Activated T-cell treated with anti-CD3 and anti-CD28 coated beads, Interleukin-2, amount 50 U/mL, for 72 hours (primary cell): ENCODE measurements around the gene LCN15. TPM values are rescaled to one million over a fixed set of nuclear protein-coding genes. Genes with fewer than 3 reads are reported as not detected.
"Not testable (repeated sequence)": the region's sequence is repeated elsewhere in the genome, so short reads cannot be mapped to it uniquely, and the experiment has no call there.

Source experiments
- ATAC-seq, 2 donors: fragments of 150-1000 bp; cut with Tn5 transposase; replicated peaks in 1 of 2; 2 replicates each; pipeline ENCODE4 v1.10.0; 2021; ENCODE audit warnings: moderate library complexity in 2 of 2, mild to moderate bottlenecking in 1 of 2
- DNase-seq, 2 donors: peaks; one replicate each; pipeline ENCODE4 v3.0.0; 2021 to 2022; ENCODE audit warnings: mixed read lengths in 1 of 2
- H3K27ac Mint-ChIP-seq: one replicate; pipeline ENCODE4 v1.8.0; 2022; ENCODE audit warnings: mild to moderate bottlenecking, moderate library complexity, mixed read lengths
- H3K27me3 Mint-ChIP-seq: one replicate; pipeline ENCODE4 v1.8.0; 2022; ENCODE audit warnings: low read depth, mixed read lengths
- H3K36me3 Mint-ChIP-seq, 2 donors: one replicate each; pipeline ENCODE4 v1.8.0; 2022; ENCODE audit warnings: mixed read lengths in 2 of 2, mild to moderate bottlenecking in 1 of 2; ENCODE audit not compliant: insufficient read depth in 2 of 2
- H3K4me1 Mint-ChIP-seq: one replicate; pipeline ENCODE4 v1.8.0; 2022; ENCODE audit warnings: low read depth, mixed read lengths
- H3K4me3 Mint-ChIP-seq, 2 donors: one replicate each; pipeline ENCODE4 v1.8.0; 2022; ENCODE audit warnings: mild to moderate bottlenecking in 2 of 2, mixed read lengths in 2 of 2, moderate library complexity in 2 of 2
- H3K9me3 Mint-ChIP-seq, 2 donors: one replicate each; pipeline ENCODE4 v1.8.0; 2022; ENCODE audit warnings: mixed read lengths in 2 of 2
- total RNA-seq, 2 donors: library from RNA; stranded (reverse); gene quantifications; one replicate each; pipeline ENCODE4 v1.2.3, GENCODE V29; 2022

The LCN15 gene
- total RNA-seq, 2 donors from 2014 or later = not detected

DNA sequence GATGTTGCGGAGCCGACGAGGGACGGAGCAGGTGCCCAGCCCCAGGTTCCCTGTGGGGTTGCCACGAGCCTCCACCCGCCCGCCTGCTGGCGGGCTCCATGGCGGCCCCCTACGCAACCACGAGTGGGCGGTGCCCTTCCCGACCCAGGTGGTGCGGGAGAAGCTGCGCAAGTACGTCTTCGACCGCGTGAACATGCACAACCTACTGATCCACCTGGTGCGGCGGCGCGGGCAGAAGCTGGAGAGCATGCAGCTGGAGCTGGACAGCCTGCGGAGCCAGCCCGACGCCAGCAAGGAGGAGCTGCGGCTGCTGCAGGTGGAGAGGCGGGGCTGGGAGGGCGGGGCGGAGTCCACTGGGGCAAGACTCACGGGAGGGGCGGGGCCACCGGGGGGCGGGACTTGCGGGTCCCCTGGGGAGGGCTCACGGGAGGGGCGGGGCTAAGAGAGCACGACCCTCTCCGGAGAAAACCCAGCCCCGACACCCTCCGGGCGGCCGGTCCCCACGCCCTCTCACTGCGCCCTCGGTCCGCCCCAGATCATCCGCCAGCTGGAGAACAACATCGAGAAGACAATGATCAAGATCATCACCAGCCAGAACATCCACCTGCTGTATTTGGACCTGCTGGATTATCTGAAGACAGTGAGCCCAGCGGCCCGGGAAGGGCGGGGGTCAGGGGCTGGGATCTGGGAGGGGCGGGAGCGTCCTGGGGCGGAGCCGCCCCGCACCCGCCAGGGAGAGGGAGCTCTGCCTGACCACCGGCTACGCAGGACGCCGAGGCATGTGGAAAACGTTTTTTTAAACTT, 35.7 kb upstream of the LCN15 start:
- peak; percentile 81 to 83 for ATAC-seq
- H3K4me3 Mint-ChIP-seq = peak overlapping the region; percentile 85 to 86
- DNase-seq = peak; percentile 83
- H3K27me3 Mint-ChIP-seq = peaks cover 18% of the 10 kb centered on the region
- H3K27ac Mint-ChIP-seq = no peak overlapping the region
- no peaks in the 10 kb centered on the region for H3K36me3 Mint-ChIP-seq
- H3K9me3 Mint-ChIP-seq = no peaks in the 10 kb centered on the region
- H3K4me1 Mint-ChIP-seq = peaks cover 25% of the 10 kb centered on the region

DNA sequence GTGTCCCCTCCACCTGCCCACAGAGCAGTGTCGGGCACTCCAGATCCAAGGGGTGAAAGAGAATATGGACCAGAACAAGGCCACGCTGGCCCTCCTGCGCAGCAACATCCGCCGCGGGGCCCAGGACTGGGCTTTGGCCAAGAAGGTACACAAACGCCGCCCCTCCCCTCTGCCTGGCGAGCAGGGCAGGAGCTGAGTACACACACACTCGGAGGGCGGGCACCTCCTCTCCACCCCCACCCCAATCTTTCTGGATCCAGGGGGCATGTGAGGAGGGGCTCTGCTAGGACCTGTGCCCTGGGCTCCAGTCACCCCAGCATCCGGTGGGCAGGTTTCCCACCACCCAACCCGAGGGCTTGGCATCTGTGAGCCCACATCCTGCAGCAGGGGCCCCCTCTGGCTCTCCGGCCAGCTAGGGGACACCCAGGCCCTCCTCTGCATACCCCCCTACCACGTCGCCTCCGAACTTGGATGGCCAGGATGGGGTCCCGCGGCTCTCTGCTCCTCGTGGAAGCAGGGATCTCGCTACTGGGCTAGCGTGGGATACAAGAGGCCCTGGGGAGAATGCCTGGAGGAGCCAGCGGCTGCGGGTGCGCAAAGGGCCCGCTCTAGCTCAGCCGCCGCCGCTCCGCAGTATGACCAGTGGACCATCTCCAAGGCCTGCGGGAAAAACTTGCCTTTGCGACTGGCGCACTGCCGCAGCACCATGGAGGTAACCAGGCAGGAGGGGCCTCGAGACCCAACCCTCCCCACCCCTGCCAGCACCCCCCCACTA, 34.9 kb upstream of the LCN15 start:
- peak overlapping the region; percentile 85 to 86 for H3K4me3 Mint-ChIP-seq
- H3K9me3 Mint-ChIP-seq = no peaks in the 10 kb centered on the region
- ATAC-seq = no peak

DNA sequence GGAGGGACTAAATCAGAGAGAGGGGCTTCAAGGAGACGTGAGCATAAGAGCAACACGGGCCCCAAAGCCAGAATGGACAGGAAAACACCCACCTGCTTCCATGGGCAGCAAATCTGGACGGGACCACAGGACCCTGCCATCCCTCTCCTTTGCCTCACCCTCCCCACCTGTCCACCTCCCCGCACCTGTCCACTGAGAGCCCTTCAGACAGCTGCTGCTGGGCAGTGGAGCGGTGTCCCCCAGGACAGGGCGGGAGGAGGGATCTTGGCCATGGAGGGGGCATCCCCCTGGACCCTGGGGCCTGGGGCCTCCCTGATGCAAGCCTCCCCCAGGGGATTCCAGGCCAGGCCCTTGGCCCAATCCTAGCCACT, 34.4 kb upstream of the LCN15 start:
- peaks cover 25% of the 10 kb centered on the region for H3K4me1 Mint-ChIP-seq
- H3K27ac Mint-ChIP-seq = no peak overlapping the region
- DNase-seq (no peak), ATAC-seq (no peak)
- no peaks in the 10 kb centered on the region for H3K36me3 Mint-ChIP-seq
- H3K9me3 Mint-ChIP-seq = no peaks in the 10 kb centered on the region
- H3K27me3 Mint-ChIP-seq = peaks cover 18% of the 10 kb centered on the region
- H3K4me3 Mint-ChIP-seq = peak overlapping the region in 1 of 2 donors; percentile 86

More for the DNA sequence above, 34.9 kb upstream of the LCN15 start:
- Mint-ChIP-seq H3K4me1 (peaks cover 25% of the 10 kb centered on the region), H3K27ac (no peak overlapping the region), H3K36me3 (no peaks in the 10 kb centered on the region), H3K27me3 (peaks cover 18% of the 10 kb centered on the region)
- DNase-seq = no peak

DNA sequence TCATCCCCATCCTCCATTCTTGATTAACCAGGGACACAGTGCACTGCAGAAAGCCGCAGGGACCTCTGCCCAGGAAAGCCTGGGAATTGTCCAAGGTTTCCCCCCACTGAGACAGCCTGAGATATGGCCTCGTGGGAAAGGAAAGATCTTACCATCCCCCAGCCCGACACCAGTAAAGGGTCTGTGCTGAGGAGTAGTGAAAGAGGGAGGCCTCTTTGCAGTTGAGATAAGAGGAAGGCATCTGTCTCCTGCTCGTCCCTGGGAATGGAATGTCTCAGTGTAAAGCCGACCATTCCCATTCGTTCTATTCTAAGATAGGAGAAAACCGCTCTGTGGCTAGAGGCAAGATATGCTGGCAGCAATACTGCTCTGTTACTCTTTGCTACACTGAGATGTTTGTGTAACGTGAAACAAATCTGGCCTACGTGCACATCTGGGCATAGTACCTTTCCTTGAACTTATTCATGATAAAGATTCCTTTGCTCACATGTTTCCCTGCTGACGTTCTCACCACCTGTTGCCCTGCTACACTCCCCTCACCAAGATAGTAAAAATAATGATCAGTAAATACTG, 32.5 kb upstream of the LCN15 start:
- ATAC-seq, H3K36me3 Mint-ChIP-seq, H3K4me3 Mint-ChIP-seq, DNase-seq, H3K27ac Mint-ChIP-seq, H3K9me3 Mint-ChIP-seq: not testable (repeated sequence)
- peaks cover 13% of the 10 kb centered on the region for H3K27me3 Mint-ChIP-seq
- H3K4me1 Mint-ChIP-seq = peaks cover 37% of the 10 kb centered on the region

DNA sequence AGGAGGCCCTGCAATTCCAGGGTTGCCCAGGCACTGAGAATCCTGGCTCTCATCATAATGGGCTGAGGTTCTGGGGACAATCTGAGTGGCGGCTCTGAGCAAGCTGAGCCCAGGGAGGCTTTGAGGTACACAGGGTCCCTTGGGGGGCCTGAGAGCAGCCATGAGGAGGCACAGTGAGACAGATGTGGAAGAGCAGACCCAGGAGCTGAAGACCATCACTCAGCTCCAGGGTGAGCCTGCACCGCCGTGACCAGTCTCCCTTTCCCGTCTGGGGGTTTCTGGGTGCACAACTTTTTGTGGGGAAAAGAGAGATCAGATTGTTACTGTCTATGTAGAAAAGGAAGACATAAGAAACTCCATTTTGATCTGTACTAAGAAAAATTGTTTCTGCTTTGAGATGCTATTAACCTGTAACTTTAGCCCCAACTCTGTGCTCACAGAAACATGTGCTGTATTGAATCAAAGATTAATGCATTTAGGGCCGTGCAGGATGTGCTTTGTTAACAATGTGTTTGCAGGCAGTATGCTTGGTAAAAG, 32.0 kb upstream of the LCN15 start, which contains the start of gene CCDC183:
Gene CCDC183, plus strand, starts transcription at position 101 of the 537 bp plus-strand sequence. Its CDS starts 60 bp downstream, at position 161.
- Mint-ChIP-seq H3K9me3 (no peaks in the 10 kb centered on the region), H3K4me3 (no peak within 1 kb of the TSS), H3K36me3 (no peaks in the 10 kb centered on the region), H3K27ac (no peak within 1 kb of the TSS), H3K4me1 (peaks cover 35% of the 10 kb centered on the region), H3K27me3 (peaks cover 11% of the 10 kb centered on the region)
- no peak for DNase-seq
- no peak for ATAC-seq

DNA sequence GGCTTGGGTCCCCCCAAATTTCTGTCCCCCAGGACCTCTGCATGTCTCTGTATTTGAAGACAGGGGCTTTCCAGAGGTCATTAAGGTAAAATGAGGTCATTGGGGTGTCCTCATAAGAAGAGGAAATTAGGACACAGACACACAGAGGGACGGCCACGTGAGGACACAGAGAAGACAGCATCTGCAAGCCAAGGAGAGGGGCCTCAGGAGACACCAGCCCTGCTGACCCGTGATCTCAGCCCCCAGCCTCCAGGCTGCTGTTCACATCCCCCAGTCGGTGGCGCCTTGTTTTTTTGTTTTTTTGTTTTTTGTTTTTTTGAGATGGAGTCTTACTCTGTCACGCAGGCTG, 30.7 kb upstream of the LCN15 start:
- no peak for ATAC-seq
- Mint-ChIP-seq H3K4me3 (no peak overlapping the region), H3K27me3 (peaks cover 1% of the 10 kb centered on the region), H3K4me1 (peaks cover 27% of the 10 kb centered on the region), H3K36me3 (no peaks in the 10 kb centered on the region), H3K9me3 (no peaks in the 10 kb centered on the region), H3K27ac (no peak overlapping the region)
- no peak for DNase-seq

DNA sequence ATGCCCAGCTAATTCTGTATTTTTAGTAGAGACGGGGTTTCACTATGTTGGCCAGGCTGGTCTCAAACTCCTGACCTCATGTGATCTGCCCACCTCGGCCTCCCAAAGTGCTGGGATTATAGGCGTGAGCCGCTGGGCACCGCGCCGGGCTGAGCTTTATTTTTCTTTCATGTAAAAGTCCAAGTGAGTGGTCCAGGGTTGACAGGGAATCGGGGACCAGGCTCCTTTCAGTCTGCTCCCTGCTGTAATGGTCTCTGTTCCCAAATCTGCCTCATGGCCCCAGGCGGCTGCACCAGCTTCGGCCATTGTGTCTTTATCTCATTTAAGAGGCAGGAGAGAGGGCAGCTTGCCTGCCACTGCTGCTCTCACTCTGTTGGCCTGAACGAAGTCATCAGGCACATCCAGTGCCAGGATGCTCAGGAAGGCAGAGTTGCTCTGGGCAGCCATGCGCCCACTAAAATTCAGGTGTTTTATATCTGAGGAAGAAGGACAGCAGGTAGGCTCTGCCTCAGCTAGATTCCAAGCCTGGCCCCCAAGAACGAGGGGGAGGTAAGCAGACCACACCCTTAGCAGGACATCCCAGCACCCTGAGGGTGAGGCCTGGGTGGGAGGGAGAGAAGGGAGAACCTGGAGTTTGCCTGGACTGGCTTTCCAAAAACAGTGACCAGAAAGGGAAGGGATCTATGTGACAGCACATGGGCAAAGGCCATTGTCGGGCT, 30.1 kb upstream of the LCN15 start:
- H3K4me1 Mint-ChIP-seq = peaks cover 27% of the 10 kb centered on the region
- no peaks in the 10 kb centered on the region for H3K36me3 Mint-ChIP-seq
- DNase-seq = no peak
- H3K4me3 Mint-ChIP-seq = no peak overlapping the region
- H3K27me3 Mint-ChIP-seq = no peaks in the 10 kb centered on the region
- no peak for ATAC-seq
- H3K27ac Mint-ChIP-seq = no peak overlapping the region
- no peaks in the 10 kb centered on the region for H3K9me3 Mint-ChIP-seq

DNA sequence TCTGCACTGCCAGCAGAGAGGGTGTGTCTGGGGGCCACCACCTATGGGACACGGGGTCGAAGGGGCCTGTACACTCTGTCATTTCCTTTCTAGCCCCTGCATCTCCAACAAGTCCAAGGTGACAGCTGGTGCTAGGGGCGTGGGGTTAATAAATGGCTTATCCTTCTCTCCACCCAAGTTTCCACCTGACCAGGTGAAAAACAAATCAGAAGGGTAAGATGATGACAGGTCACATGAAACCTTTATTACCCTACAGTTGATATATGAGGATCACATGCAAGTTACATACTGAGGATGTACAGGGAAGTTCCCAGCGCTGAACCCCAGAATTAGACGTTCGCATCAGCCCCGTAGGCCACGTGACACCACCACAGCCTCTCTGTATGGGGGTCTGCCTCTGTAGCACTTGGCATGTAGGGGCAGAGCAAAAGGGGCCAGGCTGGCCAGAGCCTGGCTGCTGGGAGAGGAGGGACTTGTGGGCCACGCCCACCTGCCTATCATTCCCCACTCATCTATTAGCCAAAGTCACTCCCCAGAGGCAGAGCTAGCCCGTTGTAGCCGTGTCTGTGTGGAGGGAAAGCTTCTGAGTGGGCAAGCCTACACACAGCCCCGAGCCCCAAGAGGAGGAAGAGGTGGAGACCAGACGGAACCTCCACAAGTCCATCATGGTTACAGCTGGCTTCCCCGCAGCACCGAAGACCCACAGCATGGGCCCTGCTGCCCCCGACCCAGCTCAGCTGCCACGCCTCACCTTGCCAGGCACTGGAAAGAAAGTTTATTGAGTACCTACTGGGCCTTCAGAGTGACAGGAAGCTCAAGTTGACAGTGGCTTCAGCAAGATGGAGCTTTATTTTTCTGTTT, 29.0 kb upstream of the LCN15 start:
- no peak for ATAC-seq
- Mint-ChIP-seq H3K27me3 (no peaks in the 10 kb centered on the region), H3K36me3 (no peaks in the 10 kb centered on the region), H3K4me3 (no peak overlapping the region), H3K9me3 (no peaks in the 10 kb centered on the region), H3K27ac (no peak overlapping the region), H3K4me1 (peaks cover 30% of the 10 kb centered on the region)
- no peak for DNase-seq

DNA sequence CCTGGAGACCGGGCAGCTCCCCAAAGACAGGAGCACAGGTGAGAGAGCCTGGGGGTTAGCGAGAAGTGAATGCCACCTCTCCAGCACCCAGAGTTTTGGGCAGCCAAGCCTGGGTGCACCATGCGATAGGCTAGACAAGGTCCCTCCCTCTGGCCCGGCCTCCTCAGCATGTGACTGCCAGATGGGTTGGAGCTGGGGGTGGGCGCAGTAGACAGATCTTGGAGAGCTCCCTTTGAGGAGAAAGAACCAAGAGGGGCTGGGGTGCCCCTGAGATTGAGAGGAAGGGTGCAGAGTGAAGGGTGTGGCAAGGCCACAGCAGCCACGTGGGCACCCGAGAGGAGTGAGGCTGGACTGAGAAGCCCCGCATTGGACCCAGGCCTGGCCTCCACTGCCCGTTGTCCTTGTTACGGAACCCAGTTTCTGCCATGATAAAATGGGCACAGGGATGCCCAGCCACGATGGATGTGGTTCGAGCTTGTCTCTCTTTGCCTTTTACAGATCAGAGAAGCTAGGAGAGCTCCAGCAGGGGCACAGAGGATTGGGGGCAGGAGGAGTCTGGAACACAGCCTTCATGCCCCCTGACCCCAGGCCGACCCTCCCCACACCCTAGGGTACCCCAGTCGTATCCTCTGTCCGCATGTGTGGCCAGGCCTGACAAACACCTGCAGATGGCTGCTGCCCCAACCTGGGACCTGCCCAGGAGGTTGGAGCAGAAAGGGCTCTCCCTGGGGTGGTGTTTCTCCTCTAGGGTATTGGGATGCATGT, 28.2 kb upstream of the LCN15 start:
- Mint-ChIP-seq H3K4me3 (peak overlapping the region; percentile 24 to 88), H3K27ac (peak overlapping the region; percentile 22), H3K36me3 (no peaks in the 10 kb centered on the region), H3K9me3 (no peaks in the 10 kb centered on the region), H3K4me1 (peaks cover 38% of the 10 kb centered on the region), H3K27me3 (no peaks in the 10 kb centered on the region)
- DNase-seq (no peak), ATAC-seq (no peak)

DNA sequence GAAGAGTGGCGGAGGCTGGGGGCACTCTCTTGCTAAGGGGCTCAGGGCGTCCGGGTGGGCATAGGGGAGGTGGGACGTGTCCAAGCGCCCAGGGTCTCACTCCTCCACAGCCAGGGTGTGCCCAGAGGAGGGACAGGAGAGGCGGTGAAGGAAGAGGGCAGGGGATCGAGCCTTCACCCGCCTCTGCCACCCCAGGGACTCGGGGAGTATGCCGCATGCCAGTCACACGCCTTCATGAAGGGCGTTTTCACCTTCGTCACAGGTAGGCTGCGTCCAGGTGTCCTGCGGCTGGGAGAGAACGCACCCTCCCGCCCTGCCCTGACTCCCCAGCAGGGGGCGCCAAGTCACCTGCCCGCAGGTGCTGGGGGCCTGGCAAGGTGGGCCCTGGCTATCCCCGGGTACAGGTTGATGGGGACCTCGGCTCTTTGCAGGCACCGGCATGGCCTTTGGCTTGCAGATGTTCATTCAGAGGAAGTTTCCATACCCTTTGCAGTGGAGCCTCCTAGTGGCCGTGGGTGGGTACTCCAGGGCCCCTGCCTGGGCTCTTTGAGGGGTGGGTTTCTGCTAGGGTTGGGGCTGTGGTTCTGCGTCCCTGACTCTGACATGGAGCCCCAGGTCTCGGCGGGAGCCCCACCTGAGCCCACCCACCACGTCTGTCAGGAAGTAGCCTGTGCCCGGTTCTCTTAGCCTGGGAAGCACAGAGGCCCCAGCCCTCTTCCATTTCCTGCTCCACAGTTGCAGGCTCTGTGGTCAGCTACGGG, 27.4 kb upstream of the LCN15 start:
- no peaks in the 10 kb centered on the region for H3K27me3 Mint-ChIP-seq
- no peaks in the 10 kb centered on the region for H3K36me3 Mint-ChIP-seq
- H3K4me1 Mint-ChIP-seq = peaks cover 34% of the 10 kb centered on the region
- H3K27ac Mint-ChIP-seq = peak overlapping the region; percentile 22
- DNase-seq = peak; percentile 72 to 74
- peak; percentile 5 to 8 for ATAC-seq
- H3K4me3 Mint-ChIP-seq = peak overlapping the region; percentile 81 to 88
- no peaks in the 10 kb centered on the region for H3K9me3 Mint-ChIP-seq
